Erythroblast (primary cell): ENCODE measurements around the gene ADGRD2.

Experiments
- GATA1 ChIP-seq: IDR thresholded peaks from 2 replicates; pipeline ENCODE4 v1.6.1; 2011; ENCODE audit warnings: low read depth, mild to moderate bottlenecking, control low read depth, low read length, moderate library complexity
- POLR2A ChIP-seq: IDR thresholded peaks from 2 replicates; pipeline ENCODE4 v1.6.1; 2011; ENCODE audit warnings: mild to moderate bottlenecking, low read length

DNA sequence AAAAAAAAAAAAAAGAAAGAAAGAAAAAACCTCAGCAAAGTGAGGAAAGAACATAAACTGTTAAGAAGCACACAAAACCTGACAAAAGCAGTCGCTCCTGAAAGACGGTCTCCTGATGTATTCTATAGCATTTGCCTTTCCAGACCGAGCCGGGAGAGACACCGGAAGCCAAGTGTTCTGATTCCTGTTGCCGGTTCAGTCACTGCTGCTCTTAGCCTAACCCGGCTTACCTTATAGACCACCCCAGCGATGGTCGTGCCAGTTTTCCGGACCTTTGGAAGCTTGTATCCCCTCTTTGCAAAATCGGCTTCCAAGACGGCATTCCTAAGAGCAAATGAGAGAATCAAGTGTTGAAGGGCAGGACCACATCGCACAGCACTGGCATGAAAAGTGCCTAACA, 35.6 kb upstream of the ADGRD2 start:
- no peak for TF ChIP-seq POLR2A
- no peak for TF ChIP-seq GATA1
